ENCODE measurements around the gene SMURF1.

Gene SMURF1

DNA sequence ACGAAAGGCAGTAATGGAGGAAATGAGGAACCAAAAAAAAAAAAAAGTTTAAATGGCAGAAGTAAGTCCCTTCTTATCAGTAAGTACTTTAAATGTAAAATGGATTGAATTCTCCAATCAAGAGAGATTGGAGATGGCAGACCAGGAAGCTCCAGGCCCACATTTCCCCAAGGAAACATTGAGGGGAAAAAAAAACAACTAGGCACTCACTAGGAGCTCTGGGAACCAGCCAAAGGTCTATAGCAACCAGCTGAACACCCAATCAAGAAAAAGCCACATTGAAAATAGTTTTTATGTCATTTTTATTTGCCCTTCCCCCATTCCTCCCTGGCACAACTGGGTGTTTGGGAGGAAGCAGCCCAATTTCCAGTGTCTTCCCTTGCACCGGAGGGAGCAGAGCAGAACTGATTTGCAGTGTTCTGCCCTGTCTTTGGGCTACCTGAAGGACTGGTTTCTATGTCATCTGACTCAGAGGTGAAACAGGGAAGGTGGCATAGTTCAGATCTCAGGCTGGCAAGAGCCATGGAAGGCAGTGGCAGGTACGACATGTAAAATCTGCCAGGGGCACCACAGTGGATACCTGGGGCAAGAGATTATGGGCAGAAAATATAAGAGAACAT lies 121.9 kb downstream of the SMURF1 start:
- DNase-seq, result no peak

DNA sequence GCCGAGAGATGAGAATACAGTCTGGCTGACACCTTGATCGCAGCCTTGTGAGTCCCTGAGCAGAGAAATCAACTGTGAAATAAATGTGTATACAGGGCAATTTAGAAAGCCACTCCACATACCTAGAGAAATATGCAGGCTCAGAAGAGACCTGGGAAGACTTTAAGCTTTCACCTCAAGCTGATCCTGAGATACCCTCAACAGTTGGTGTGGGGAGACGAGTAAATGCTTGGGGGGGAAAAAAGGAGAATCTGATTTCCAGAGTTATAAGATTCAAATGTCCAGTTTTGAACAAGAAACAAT lies 123.5 kb downstream of the SMURF1 start:
- no peak for DNase-seq

DNA sequence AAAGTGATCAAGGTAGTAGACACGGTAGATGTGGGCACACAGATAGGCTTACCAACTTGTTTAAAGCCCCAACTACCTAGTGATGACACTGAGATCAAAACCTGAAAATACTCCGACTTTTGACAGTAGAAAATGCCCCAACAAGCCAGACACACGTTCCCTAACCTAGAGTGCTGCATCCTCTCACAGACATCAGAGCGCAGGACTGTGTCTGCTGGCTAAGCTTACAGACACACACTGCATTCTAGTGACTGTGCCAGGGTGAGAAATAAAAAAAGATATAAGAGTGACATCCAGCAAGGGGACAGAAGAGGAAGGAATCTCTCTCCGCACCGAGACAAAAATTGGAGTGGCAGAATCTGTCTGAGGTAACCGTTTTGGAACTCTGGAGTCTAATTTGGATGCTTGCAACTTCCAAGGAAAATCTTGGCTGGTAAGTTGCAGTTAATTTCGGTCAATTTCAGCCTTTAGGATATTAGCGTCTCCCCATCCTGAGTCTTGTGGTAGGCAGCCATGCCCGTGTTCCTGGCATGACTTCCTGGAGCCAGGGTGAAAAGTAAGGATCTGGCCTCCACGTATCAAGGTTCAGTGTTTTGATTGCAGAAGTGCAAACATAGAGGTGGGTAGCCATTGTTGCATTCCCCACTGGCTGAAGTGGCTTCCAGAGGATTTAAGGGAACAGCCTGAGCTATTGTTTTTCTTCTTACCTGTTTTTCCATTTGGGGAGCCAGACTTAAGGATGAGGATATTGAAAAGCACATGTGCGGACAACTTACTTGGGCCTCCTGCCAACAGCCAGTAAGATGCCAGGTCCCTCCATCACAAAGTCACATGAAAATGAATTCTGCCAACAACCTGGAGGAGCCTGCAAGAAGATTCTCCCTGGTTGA lies 124.1 kb downstream of the SMURF1 start:
- DNase-seq, result no peak

GRCh38 chr7:99016196-99016595 lies 127.7 kb downstream of the SMURF1 start:
- no peak for DNase-seq

- no peak for DNase-seq
These were observed 129.6 kb downstream of the SMURF1 start for GRCh38 chr7:99014113-99014985.

DNA sequence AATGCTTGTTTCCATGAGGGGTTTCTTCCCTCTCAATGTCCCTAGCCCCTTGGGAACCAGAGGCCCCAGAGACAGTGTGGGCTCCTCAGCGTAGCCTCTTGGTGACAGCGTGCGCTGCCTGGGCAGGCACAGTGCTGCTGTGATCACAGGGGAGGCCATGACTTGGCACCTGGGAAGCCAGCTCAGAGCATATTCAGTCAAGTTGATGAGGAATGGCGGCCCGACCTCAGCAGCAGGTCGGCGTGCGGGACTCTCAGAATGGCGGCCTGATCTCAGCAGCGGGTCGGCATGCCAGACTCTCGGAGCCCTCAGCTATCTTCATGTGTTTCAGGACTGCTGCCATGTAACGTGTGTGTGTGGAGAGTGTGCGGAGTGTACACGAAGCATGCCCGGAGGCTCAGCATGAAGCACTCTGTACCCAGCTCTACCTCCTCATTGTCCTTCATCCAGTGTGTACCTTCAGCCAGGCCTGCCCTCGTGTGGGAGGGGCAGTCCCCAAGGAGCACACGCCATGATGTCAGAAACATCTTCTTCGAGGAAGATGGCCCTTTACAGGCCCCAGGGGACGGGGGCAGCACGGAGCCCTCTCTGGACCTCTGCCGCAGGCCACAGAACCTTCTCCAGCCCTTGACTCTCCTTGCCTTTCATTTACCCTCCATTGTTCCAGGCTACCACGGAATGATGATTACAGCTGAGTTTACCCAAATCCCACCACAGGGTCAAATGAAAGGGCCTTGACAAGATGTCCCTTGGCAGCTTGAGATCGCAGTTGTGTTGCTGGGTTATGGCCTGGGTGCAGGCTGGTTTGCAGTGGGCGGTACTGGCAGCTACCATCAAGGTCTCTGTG lies 130.4 kb downstream of the SMURF1 start:
- DNase-seq, result no peak

DNA sequence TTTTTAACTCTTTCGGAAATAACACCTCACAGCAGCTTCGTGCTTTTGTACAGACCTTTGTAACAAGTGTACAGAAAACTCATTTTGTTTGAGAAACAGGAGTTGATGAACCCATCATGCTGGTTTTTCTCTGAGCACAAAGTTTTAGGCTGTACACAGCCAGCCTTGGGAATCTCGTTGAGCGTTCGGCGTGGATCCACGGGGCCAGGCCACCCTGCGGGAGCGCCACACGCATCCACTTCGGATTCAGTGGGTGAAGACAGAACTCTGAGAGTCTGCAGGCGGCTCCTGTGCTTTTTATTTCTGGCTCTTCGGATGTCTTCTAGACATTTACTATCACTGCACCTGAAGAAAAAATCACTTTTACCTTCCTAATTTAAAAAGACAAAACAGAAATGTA lies 131.2 kb downstream of the SMURF1 start:
- no peak for DNase-seq

DNA sequence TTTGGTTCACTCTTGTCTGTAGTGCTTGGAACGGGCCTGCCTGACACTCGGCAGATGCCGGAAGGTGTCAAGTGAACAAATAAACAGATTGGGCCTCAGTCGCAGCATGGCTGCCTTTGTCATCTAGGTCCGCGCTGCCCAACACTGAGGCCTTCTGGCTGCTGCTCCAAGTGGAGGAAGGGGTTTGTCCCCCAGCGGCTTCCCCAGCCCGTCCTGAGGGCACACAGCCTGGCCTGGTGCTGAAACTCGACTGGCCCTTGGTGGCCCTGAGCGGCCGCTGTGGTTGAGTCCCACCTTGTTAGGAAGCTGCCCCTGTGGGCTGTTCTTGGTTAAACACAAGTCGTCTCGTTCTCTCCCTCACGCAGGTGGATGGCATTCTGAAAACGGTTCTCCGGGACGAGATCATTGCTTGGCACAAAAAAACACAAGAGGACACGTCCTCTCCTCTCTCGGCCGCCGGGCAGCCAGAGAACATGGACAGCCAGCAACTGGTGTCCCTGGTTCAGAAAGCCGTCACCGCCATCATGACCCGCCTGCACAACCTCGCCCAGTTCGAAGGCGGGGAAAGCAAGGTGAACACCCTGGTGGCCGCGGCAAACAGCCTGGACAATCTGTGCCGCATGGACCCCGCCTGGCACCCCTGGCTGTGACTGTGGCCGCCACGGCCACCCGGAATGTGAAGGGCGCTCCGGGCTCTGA lies 132.1 kb downstream of the SMURF1 start:
- DNase-seq, result no peak

DNA sequence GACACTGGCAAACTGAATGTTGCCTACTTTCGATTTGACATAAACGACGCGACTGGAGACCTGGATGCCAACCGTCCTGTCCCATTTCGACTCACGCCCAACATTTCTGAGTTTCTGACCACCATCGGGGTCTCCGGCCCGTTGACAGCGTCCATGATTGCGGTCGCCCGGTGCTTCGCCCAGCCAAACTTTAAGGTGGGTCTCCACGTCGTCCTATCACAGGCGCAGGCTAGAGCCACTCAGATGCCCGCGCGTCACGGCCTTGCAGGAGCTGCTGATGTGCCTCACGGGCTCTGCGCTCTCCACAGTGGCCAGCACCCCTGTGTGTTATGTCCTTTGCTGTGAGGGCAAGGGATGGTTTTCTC lies 132.6 kb downstream of the SMURF1 start:
- DNase-seq, result no peak

GRCh38 chr7:99010281-99010680 lies 133.6 kb downstream of the SMURF1 start:
- DNase-seq, result no peak

- no peak for DNase-seq
These were observed 134.9 kb downstream of the SMURF1 start for GRCh38 chr7:99008921-99009530.

DNA sequence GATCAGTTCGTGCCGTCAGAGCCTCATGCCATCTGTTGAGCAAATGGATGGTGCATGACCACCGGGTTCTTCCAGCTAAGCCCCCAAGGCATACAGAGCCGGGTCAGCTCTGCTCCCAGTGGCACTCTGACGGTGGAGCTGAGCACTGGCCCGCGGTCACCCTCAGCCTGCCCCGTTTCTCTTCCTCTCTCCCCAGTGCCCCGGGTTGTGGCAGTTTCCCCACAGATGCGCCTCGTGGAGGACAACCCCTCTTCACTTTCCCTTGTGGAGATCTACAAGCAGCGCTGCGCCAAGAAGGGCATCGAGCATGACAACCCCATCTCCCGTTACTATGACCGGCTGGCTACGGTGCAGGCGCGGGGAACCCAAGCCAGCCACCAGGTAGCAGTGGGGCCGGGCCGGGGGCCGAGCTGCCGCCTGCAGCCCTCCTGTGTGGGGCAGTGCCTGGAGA lies 135.7 kb downstream of the SMURF1 start:
- DNase-seq, result no peak

DNA sequence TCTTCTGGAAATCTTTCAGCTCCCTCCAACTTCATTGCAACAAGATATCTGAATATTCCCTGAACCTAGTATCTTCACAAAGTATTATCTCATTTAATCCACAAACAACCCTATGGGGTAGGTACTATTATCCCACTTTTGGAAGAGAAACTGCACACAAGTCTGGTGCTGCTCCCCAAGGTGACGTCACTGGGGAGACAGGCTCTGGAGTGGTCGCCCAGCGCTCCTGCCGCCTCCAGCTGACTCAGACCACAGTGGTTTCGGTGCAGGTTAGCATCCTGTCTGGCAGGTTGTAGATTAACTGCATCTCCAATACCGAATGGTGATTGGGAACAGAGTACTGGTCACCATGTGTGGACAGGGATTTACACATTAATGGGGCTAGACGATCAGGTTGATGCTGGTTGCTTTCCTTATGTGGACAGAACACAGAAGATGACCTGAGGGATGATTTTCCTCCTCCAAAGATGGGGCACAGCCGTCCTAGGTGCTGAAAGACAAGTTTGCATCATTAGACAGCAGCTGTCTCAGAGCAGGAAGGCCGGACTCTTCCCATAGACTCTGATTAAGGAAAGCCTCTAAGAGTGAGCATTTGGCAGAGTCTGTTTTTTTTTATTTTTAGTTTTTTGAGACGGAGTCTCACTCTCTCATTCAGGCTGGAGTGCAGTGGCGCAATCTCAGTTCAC lies 137.0 kb downstream of the SMURF1 start:
- DNase-seq, result no peak

DNA sequence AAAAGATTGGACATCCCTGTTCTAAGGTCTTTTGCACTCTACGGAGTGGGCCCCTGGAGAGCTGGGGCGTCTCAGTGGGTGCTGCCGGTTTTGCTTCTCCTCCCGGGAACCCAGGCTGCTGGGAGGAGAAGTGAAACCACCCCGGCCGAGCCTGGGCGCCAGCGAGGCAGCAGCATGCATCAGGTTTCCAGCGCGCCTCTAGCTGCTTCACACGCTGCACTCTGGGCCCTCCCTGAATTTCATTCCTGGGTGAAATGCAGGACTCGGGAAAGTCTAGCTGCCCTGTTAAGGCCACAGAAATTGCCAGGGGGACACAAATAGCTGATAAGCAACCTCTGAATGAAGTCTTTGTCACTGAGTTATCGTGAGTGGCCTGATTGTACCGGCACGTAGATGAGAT lies 138.1 kb downstream of the SMURF1 start:
- DNase-seq, result no peak

DNA sequence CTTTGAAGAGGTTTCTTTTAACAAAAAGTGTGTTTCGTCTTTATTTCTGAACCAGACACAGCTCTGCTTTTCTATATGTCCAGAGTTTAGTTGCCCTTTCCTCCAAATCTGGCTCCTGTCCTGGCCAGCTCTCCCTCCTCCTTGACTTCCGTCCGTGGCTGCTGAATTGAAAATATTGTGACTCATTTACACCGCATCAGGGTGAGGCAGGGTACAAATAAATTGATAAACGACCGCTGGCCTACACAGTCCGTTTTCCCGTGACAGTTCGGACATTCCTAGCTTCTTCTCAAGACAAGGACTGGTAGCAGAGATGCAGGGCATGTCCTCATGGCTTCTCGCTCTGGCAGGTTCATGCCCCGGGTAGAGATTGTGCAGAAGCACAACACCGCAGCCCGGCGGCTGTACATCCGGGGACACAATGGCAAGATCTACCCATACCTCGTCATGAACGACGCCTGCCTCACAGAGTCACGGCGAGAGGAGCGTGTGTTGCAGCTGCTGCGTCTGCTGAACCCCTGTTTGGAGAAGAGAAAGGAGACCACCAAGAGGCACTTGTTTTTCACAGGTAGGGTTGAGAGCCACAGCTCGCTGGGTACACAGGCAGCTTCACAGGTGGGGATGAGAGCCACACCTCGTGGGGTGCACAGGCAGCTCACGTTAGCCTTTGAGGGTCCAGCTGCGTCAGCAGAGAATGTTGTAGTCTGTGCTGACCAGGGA lies 139.0 kb downstream of the SMURF1 start:
- DNase-seq, result no peak

DNA sequence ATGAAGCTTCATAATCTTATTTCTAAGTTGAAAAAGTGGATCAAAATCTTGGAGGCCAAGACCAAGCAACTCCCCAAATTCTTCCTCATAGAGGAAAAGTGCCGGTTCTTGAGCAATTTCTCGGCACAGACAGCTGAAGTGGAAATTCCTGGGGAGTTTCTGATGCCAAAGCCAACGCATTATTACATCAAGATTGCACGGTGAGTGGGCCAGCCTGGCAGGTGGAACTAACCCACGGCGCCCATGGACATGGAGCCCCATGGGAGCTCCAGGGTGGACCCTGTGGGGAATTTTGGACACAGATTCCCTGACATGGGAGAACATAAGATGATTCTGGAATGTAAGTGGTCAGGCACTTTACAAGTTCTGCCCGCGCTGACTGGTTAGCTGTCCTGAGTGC lies 139.7 kb downstream of the SMURF1 start:
- no peak for DNase-seq

GRCh38 chr7:99003419-99003818 lies 140.5 kb downstream of the SMURF1 start:
- DNase-seq, result no peak

- no peak for DNase-seq
These were observed 141.1 kb downstream of the SMURF1 start for GRCh38 chr7:99002827-99003212.

- no peak for DNase-seq
These were observed 141.6 kb downstream of the SMURF1 start for GRCh38 chr7:99002148-99002826.
